ENCODE data around the gene GOLT1B. TPM values are rescaled to one million over a fixed set of nuclear protein-coding genes. Genes with fewer than 3 reads are reported as not detected.

Gene GOLT1B
- total and polyA plus RNA-seq, 7 experiments from 2014 or later = 20.8 to 42.5 (median 31.6) TPM

- POLR2A ChIA-PET = no interaction called here
These were observed 61.3 kb downstream of the GOLT1B start for GRCh38 chr12:21562859-21563258.

GRCh38 chr12:21566223-21566906, 64.8 kb downstream of the GOLT1B start:
- Histone ChIP-seq H3K4me1 (ENCODE audit: control insufficient read depth in 2 of 2, insufficient read depth in 2 of 2, low read length in 2 of 2) (no peaks in the 10 kb centered on the region), H3K36me3 (ENCODE audit: control insufficient read depth in 2 of 3, insufficient read depth in 3 of 3, low read length in 3 of 3) (no peaks in the 10 kb centered on the region), H3K9me3 (ENCODE audit: control insufficient read depth in 2 of 3, low read length in 3 of 3) (no peaks in the 10 kb centered on the region), H3K4me3 (ENCODE audit: low read length) (no peak overlapping the region), H3K27ac (ENCODE audit: low read depth, low read length) (no peak overlapping the region), H3K27me3 (ENCODE audit: control insufficient read depth in 2 of 2, insufficient read depth in 2 of 2, low read length in 2 of 2) (peaks cover 0 to 3% of the 10 kb centered on the region in 2 donors)
- intact Hi-C loops (cut with micrococcal nuclease) = no loop called here
- Mint-ChIP-seq H3K9me3 (no peaks in the 10 kb centered on the region), H3K27ac (no peak overlapping the region), H3K4me3 (no peak overlapping the region), H3K27me3 (no peaks in the 10 kb centered on the region), H3K4me1 (no peaks in the 10 kb centered on the region), H3K36me3 (peaks cover 0 to 11% (median 0%) of the 10 kb centered on the region in 5 donors)
- POLR2A ChIA-PET = no interaction called here
- ATAC-seq (no peak), DNase-seq (no peak)
- CTCF ChIA-PET = interaction anchor here (0.9 kb wide), 1 partner anchor 131 kb away, joined by 3 read pairs; no protein-coding TSS in a partner anchor

More at GRCh38 chr12:21562859-21563258, 61.3 kb downstream of the GOLT1B start:
- intact Hi-C loops (cut with micrococcal nuclease) = no loop called here
- Histone ChIP-seq H3K4me1 (ENCODE audit: control insufficient read depth in 2 of 2, insufficient read depth in 2 of 2, low read length in 2 of 2) (no peaks in the 10 kb centered on the region), H3K9me3 (ENCODE audit: control insufficient read depth in 2 of 3, low read length in 3 of 3) (no peaks in the 10 kb centered on the region), H3K27ac (ENCODE audit: low read depth, low read length) (no peak overlapping the region), H3K27me3 (ENCODE audit: control insufficient read depth in 2 of 2, insufficient read depth in 2 of 2, low read length in 2 of 2) (no peaks in the 10 kb centered on the region), H3K4me3 (ENCODE audit: low read length) (no peak overlapping the region), H3K36me3 (ENCODE audit: control insufficient read depth in 2 of 3, insufficient read depth in 3 of 3, low read length in 3 of 3) (no peaks in the 10 kb centered on the region)
- ATAC-seq (no peak), DNase-seq (no peak)
- Mint-ChIP-seq H3K4me3 (no peak overlapping the region), H3K36me3 (peaks cover 0 to 7% (median 3%) of the 10 kb centered on the region in 5 donors), H3K27ac (no peak overlapping the region), H3K4me1 (peaks cover 0 to 4% (median 0%) of the 10 kb centered on the region in 7 donors), H3K9me3 (peaks cover 0 to 2% (median 0%) of the 10 kb centered on the region in 11 donors), H3K27me3 (no peaks in the 10 kb centered on the region)
- CTCF ChIA-PET = no interaction called here

GRCh38 chr12:21566907-21567394, 65.4 kb downstream of the GOLT1B start:
- CTCF ChIA-PET = no interaction called here

More at GRCh38 chr12:21566907-21567394, 65.4 kb downstream of the GOLT1B start:
- POLR2A ChIA-PET = no interaction called here
- Mint-ChIP-seq H3K27me3 (no peaks in the 10 kb centered on the region), H3K9me3 (no peaks in the 10 kb centered on the region), H3K36me3 (peaks cover 0 to 11% (median 0%) of the 10 kb centered on the region in 5 donors), H3K27ac (no peak overlapping the region), H3K4me1 (no peaks in the 10 kb centered on the region), H3K4me3 (no peak overlapping the region)
- H3K9me3 ChIP-seq (ENCODE audit: control insufficient read depth in 2 of 3, low read length in 3 of 3) = no peaks in the 10 kb centered on the region
- no peak overlapping the region for H3K27ac ChIP-seq (ENCODE audit: low read depth, low read length)
- no peak for DNase-seq
- no peak for ATAC-seq
- intact Hi-C loops (cut with micrococcal nuclease) = no loop called here
- H3K4me3 ChIP-seq (ENCODE audit: low read length) = no peak overlapping the region
- no peaks in the 10 kb centered on the region for H3K4me1 ChIP-seq (ENCODE audit: control insufficient read depth in 2 of 2, insufficient read depth in 2 of 2, low read length in 2 of 2)
- H3K36me3 ChIP-seq (ENCODE audit: control insufficient read depth in 2 of 3, insufficient read depth in 3 of 3, low read length in 3 of 3) = no peaks in the 10 kb centered on the region
- H3K27me3 ChIP-seq (ENCODE audit: control insufficient read depth in 2 of 2, insufficient read depth in 2 of 2, low read length in 2 of 2) = peaks cover 0 to 3% of the 10 kb centered on the region in 2 donors

Other genes starting within 250 kb of the GOLT1B start
- gene SLCO1A2, start 166.9 kb upstream of the GOLT1B start, total RNA-seq = under 1 TPM in 1 of 5 experiments, not detected in 4; 0.27 TPM
- gene SLCO1A2, start 166.9 kb upstream of the GOLT1B start, polyA plus RNA-seq = not detected
- gene IAPP, start 128.9 kb upstream of the GOLT1B start, total RNA-seq = not detected
- gene IAPP, start 128.9 kb upstream of the GOLT1B start, polyA plus RNA-seq = not detected
- gene PYROXD1, start 64.1 kb upstream of the GOLT1B start, total RNA-seq = 10 to 100 TPM; 28.5 to 47.4 (median 36.7) TPM
- gene PYROXD1, start 64.1 kb upstream of the GOLT1B start, polyA plus RNA-seq = 10 to 100 TPM; 21.4 to 28.6 TPM
- 10 to 100 TPM; 19.4 to 77.7 (median 43.2) TPM for gene RECQL, start 154 bp upstream of the GOLT1B start, total RNA-seq
- gene RECQL, start 154 bp upstream of the GOLT1B start, polyA plus RNA-seq = 10 to 100 TPM; 49.1 to 59.7 TPM
- under 1 TPM; 0.16 to 0.69 (median 0.44) TPM for gene SPX, start 24.5 kb downstream of the GOLT1B start, total RNA-seq
- gene SPX, start 24.5 kb downstream of the GOLT1B start, polyA plus RNA-seq = under 1 TPM in 1 of 2 donors, not detected in 1; 0.54 TPM
- gene GYS2, start 103.1 kb downstream of the GOLT1B start, total RNA-seq = under 1 TPM in 2 of 5 experiments, not detected in 3; 0.12 to 0.27 TPM
- not detected for gene GYS2, start 103.1 kb downstream of the GOLT1B start, polyA plus RNA-seq
- gene LDHB, start 156.1 kb downstream of the GOLT1B start, total RNA-seq = 1,000 to 10,000 TPM in 3 of 5 experiments, 100 to 1,000 TPM in 2; 630 to 1,306 (median 1,079) TPM
- gene LDHB, start 156.1 kb downstream of the GOLT1B start, polyA plus RNA-seq = 1,000 to 10,000 TPM; 2,617 to 2,849 TPM